MM.1S (cell line): ENCODE data around the gene TAF5L.

Source experiments
- CTCF ChIP-seq: fragments of 300-600 bp; sonication (generic); IDR thresholded peaks from 2 replicates; pipeline ENCODE4 v1.5.1; 2016; ENCODE audit warnings: antibody characterized with exemption, low read length, mixed read lengths
- EZH2 ChIP-seq: fragments of 300-600 bp; sonication (generic); optimal IDR thresholded peaks from 2 replicates; pipeline ENCODE3; 2017; ENCODE audit warnings: low read depth, mild to moderate bottlenecking, antibody characterized with exemption, low read length, mixed read lengths

- TF ChIP-seq CTCF = no peak
- TF ChIP-seq EZH2 = no peak
Observed at GRCh38 chr1:229594227-229595008, 31.5 kb downstream of the TAF5L start.
